Activated CD8-positive, alpha-beta memory T cell treated with anti-CD3 and anti-CD28 coated beads for 24 hours (primary cell): ENCODE measurements around the gene GPC6.

Experiments
- DNase-seq: peaks from one replicate; pipeline ENCODE4 v3.0.0-alpha.2; 2020

The GPC6 gene

DNA sequence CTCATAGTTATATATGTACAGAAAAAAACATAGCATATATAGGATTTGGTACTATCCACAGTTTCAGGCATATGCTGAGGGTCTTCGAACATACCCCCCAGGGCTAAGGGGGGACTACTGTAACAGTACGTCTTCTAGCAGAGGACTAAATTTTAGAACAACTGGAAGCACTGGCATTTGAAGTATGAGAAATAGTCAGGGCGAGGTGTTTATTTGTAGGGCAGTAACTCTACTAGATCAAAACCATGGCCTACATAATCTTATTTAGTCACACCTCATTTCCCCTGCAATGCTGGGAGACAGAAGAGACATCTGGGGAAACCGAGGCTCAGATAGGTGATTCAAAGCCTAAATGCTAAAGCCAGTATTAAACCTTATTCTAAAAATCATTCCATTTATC, 1007.2 kb downstream of the GPC6 start:
- DNase-seq = no peak

DNA sequence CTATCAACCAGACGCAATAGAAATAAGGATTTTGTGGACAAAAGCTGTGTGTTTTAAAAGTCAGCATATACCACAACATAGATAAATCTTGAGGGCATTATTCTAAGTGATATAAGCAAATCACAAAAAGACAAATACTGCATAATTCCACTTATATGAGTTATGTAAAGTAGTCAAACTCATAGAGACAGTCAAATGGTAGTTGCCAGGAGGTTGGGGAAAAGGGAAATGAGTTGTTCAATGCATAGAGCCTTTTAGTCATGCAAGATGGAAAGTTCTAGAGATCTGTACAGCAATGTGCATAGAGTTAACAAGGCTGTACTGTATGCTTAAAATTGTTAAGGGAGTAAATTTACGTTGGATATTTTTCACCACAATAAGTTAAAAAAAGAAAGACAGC, 1008.1 kb downstream of the GPC6 start:
- DNase-seq = no peak

DNA sequence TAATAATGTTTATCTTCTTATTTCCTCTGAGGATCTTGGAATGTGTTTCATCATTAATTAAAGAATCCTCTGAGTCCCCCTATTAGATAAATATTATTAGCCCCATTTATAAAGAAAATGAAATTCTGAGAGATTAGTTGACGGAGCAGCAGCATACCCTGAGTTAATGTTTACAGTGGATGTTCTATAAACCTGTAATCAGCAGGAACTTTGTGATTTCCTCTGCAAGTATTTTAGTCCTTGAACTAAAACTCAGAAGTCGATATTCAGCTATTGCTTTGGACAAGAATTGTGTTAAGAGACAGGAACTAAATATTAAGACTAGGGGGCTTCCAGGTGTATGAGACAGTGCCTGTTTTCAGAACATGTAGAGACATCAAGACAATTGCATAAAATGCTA, 1009.5 kb downstream of the GPC6 start:
- no peak for DNase-seq

DNA sequence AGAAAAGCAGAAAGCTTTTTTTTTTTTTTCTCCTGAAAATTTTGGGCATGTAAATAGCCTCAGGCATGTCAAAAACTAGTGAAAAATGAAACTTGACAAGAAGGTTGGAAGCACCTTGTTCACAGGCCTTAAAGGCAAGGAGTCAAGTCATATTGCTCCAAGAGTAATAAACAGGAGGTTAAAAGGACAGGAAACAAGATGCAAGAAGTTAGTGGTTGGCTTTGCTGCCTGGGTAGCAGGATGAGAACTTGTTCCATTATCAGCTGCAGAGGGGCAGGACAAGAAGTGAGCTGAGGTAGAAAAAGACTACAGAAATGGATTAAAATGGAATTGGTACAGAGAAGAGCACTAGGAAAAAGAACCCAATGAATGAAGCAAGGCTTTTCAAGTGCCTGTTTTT, 1010.3 kb downstream of the GPC6 start:
- no peak for DNase-seq

DNA sequence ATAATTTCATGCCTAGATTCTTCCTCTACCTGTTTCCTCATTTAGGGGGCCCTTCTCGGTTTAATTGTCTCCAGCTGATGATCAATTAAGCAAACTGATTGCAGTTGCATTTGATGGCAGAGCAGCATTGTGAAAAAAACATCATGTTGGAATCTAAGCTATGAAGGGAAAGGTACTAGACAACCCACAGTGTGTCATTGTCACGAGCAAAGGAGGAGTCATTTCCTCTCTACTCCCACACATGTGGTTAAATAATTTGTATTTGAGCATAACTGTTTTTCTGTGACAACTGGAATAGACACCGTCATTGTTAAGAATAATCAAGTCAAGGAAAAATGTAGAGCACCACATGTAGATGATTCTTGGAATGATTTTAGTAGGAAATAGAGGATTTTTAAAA, 1012.5 kb downstream of the GPC6 start:
- DNase-seq = no peak

DNA sequence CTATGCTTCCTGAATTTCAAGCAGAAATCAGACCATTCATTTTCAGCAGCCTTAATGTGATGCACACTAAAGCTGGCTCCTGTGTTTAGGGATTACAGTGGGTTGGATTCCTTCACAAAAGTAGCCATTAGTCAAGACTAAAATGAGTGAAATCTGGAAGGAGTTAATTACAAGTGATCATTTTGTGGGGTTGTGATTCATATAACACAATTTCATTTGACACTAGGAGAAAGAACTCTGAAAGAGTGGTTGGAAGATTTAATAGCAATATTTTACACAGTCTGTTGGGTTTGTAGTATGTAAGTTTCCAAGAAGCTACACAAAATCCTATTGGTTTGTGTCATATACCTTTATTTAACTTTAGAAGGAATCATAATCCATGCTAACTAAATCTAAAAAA, 1015.9 kb downstream of the GPC6 start:
- no peak for DNase-seq

DNA sequence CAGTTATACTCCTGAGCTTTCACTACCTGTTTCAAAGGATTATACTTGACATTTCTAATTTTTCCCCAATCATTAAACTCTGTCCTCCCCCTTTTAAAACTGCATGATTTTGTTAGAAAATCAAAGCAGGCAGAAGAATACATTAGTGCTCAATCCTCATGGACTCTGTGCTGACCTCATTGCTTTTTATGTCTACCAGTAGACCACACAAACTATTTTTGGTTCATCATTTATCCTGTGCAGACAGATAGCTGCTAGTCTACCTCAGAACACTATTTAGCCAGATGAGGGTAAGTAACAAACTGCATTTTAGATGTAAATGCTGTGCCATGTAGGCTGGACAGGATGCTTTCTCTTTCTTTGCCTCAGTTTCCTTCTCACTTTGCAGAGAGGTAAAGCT, 1016.9 kb downstream of the GPC6 start:
- DNase-seq = no peak

DNA sequence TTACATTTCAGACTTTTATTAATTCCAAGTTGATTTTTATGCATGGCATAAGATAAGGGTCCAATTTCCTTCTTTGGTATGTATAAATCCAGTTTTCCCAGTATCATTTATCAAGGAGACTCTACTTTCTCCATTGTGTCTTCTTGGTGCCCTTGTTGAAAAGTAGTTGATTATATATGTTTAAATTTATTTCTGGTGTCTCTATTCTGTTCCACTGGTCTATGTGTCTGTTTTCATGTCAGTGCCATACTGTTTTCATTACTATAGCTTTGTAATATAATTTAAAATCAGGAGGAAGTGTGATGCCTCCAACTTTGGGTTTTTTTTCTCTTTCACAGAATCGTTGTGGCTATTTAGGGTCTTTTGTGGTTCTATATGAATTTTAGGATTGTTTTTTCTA, 1019.9 kb downstream of the GPC6 start:
- no peak for DNase-seq

DNA sequence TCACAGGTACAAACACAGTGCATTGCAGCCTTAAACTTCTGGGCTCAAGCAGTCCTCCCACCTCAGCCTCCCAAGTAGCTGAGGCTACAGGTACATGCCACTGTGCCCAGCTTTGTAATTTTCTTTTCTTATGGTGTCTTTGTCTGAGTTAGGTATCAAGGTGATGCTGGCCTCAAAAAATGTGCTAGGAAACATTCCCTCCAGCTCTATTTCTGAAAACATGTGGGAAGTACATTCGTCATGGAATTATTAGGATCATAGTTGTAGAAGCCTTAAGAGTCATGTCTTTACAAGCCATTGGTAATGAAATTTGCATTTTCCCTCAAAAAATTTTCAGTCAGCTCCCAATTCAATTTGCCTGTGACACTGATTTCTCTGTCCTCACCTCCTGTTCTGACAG, 1021.3 kb downstream of the GPC6 start:
- DNase-seq = no peak

DNA sequence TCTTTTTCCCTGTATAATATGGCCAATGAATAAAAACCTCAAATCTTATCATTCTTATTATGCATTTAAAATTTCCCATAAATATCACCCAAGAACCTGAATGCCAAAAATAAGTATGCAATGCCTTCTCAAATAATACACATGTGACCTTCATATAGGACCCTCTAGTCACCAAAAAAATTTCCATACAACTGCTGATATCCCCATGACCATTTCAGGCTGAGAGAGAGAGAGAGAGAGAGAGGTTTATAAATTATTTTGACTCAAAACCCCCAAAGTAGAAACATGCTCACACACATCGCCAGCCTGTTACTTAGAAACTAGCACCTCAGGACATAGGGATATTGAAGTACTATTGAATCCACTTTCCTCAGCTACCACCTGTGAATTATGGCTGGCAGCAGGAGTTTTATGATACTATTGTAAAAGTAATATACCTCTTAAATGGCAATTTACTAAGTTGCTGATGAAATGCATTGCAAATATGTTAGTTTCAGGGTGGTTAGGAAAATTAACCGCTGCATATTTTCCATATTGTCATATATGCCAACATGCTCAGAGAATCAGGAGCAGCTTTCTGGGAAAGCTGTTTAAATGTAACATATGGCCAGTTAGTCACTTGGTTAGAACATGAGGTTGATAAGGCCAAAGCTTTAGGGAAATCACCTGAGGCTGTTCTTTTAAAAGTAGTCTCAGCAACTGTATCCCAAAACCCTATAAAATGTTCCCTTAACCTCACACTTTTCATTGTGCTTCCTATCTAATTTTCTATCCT, 1022.0 kb downstream of the GPC6 start:
- no peak for DNase-seq

DNA sequence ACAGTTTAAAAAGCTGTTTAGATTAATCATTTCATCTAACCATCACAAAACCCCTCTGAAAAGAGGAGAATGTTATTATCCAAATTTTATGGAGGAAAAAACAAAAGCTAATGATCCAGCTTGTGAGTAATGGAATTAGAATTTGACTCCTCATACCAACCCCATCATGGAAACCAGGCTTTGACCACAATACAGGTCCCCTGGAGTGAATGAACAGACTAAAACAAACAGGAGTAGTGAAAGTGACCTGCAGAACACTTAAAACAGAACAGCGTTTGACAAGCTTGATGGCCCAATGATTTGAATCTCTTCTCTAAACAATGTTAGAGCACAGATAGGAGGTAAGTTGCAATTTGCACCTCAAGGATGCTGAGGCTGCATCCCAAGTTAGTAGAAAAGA, 1022.9 kb downstream of the GPC6 start:
- DNase-seq = no peak

DNA sequence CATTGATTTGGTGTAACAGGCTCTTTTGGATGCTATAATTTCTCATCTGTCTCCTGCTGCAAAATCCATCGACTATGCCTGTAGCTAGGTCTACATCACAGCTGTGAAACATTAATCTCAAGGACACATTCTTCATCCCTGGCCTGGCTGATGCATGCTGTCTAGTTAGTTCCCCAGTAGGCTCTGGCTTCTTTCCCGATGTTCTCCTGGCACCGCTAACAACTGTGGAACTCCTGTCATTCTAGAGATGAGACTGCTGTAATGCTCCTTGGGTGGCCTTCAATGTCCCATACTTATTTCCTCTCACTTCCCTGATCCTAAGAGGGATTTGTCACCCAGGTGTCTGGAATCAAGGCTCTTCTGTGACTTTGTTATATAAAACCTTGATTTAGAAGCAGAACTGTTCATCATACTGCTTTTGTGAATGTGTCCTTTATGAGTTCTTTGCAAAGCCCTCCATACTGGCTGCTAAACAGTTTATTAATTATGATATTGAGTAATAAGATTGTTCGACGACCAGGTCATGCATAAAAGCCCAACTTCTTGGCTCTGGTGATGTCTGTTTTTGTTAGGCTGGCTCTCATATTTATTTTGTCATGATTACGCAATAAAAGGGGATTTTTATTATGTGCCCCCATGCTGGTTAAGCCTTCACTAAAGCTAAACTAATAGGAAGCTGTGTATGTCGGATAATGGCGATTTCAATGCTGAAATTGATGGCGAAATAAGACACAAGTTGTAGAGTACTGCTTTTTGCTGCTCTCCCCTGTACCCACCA, 1025.4 kb downstream of the GPC6 start:
- DNase-seq = no peak

DNA sequence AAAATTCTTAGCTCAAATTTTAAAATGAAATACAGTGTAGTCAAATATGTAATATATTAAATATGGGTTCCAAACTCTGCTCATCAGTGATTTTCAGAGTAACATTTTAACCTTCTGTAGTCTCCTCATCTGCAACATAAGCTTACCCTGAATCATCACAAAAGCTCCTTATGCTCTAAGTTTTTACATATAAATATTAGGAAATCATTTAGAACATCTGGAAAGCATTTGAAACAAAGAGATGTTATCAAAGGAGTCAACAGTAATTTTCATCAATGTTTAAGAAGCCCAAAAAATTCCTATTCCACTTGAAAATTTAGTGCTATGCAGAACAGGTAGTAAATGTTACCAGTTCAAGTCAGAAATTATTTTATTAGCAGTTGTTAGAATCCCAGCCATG, 1028.1 kb downstream of the GPC6 start:
- DNase-seq = no peak

DNA sequence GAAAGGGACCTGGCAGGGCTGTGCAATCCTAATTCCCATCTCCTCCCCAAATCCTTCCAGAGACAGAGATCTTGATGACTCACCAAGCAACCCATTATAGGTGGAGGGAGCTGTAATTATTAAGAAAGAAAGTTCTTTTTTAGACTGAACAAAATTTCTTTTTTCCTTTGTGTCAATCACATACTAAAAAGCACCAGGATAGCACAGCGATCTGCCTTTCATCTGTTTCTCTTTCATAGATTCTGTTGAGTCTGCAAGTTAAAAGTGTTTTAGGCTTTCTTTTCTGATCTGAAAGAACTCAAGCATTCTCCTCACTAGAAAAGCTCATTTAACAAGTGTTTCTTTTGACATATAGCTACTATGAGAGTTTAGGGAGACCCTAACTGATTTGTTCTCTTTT, 1030.1 kb downstream of the GPC6 start:
- DNase-seq = no peak

DNA sequence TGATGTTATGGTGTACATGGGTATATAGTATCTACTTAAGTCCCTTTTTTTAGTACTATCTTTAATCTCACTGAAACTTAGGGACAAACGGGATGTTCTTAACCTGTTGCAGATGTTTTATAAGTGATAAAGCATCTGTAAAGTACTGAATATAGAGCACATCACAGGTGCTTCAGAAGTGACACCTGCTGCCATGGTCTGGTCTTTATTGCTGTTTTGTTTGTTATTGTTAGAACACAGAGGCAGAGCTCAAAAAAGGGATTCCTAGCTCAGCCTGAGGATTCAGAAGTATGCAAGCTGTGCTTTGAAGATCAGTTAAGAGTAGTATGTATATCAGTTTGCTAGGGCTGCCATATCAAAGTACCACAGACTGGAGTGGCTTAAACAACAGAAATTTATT, 1033.4 kb downstream of the GPC6 start:
- DNase-seq = no peak

DNA sequence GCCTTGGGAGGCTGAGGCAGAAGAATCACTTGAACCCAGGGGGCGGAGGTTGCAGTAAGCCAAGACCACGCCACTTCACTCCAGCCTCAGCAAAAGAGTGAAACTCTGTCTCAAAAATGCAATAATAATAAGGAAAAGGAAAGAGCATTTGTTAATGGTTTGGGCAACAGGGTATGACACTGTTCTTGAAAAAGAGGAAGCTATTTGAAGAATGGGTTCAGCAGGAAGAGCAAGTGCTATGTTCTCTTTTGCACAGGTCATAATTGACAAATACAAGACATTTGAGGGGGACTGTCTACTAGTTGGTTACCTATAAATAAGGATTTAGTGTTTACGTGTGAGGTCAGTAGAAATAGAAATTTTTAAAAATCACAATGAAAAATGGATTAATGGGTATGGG, 1034.6 kb downstream of the GPC6 start:
- DNase-seq = no peak

DNA sequence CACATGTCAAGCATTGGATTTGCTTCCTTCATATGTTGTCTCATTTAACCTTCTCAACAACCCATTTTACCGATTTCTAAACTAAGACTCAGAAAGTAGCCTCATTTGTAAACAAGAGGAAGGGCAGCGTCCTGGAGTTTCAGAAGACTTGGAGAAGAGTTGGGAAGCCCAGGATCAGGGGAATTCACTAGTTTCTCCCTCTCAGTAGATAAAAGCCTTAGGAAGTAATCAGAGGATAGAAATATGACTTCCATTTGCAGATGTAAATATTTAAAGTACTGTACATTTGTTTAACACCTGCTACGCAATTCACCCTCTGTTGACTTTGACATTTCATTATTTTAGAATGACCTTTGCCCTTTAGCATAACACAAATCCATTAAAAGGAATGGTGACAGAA, 1036.4 kb downstream of the GPC6 start:
- DNase-seq = no peak

DNA sequence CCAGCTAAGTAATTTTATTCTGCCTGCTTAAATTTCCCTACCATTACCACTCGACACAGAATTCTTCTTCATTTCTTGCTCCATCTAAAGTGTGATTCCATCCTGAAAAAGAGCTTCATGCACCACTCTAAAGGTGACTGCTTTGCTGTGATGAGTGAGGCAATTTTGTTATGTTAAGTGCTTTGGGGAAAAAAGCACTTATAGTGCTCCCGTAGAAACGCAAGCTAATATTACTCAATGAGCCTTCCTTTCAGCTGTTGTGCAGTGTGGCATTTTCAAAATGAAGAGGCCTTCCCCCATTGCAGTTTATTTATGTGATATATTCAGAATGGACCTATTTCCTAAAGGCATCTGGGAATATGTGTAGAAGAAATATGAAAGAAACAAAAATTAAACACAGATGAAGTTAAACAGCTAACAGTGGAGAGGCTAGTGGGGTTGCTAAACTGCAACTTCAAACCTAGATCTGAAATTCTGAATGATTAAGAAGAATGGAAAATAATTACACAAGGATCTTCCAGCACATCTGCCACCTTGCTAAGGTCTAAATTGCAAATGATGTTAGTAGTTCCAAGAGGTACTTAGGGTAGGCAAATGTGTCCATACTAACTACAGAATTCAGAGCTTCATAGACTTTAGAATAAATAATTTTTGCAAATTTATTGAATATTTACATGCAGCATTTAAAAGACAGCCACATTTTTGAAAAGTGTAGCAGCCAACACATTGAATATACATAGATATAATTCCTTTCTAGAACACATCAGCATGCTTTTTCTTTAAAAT, 1041.2 kb downstream of the GPC6 start:
- no peak for DNase-seq

DNA sequence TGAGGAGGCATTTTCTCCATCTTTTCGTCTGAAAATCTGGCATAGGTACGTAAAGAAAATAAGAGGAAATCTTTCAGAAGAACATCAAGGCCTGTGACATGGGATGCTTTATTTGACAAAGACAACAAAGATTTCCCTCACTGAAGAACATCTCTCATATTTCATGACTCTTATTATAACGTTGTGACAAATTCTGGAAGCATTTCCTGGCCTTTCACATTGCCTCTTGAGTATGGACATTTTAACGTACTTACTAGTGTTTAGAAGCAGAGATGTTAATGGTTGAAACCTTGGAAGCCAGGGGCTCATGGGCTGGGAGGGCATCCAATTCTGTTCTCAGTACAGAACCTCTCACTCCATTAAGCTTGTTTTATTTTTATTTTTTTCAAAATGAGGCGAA, 1042.1 kb downstream of the GPC6 start:
- no peak for DNase-seq

DNA sequence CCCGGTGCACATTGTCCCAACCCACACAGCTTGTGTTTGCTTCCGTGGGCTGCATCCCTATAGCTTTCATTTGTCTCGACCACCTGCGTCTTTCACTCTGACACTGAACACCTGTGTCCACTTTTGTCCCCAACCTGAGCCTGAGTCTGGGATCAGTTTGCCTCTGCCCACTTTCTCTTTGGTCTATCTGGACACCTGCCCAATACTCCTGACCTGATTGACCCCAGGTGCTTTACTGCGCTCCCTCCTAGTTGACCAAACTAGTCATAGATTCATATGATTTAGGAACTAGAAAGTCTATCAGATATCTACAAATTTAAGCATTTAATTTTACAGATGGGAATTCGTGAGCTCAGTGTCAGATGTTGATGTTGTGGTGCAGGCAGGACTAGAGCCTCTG, 1043.0 kb downstream of the GPC6 start:
- DNase-seq = no peak

DNA sequence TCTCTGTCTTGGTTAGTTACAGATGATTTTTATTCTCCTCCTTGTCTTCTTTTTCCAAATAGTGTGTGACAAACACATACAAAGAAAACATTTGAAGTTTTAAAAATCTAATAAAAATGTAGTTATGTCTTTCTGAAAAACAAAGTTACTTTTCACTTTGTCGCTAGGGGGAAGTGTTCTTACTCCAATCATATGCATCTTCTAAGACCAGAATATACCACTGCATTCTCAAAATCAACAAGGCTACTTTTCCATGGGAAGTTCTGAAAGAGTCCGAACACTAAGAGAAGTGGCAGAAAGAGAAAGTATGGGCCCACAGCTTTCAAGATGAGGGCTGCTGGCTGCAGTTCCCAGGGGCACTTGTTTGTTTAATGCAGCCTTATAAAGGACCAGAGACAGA, 1043.9 kb downstream of the GPC6 start:
- DNase-seq = no peak

DNA sequence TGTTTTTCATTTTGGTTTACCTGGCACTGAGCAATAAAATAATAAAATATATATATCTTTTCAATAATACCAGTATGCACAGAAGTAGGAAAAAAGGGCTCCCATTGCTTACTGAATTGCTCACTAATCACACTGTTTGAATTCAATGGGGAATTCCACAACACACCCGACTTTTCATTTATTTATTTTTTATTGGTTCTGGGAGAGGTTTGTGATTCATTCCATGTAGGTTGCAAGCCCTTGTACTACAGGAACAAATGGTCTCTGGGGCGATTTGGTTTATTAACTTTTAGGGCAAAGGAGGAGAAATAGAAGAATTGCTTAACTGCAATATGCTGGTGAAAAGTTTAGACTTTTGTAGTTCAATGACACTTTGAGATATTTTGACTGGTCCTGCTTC, 1045.4 kb downstream of the GPC6 start:
- no peak for DNase-seq

DNA sequence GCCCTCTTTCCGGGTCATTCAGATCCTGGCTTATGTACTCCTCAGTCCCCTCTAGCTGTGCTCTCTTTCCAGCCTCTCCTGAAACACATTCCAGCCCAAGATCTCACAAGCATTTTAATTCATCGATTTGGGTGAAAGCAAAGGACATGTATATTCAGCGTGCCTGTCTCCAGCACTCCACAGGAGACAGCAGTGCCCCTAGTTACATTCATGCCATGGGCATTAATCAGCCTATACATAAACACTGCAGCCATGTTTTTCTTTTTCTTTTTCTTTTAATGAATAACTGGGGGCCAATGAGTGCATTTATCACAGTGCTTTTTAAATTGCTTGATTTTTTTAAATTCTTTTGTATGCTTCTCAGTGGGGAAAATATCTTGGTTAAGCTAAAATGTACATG, 1053.7 kb downstream of the GPC6 start:
- no peak for DNase-seq

DNA sequence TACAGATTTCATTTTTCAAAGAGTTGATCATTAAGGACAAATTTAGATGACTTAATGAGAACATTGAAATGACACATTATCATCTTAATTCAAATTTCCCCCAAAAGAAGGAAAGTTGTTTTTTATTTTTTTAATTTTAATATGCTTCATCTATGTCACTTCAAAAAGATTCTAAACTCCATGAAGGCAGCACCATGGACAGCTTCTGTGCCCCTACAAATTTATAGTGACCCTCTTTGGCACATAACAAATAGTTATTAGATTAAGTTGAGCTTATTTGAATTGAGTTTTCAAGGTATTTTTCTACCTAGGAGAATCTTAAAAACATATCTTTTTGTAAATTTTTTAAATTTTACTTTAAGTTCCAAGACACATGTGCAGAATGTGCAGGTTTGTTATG, 1054.2 kb downstream of the GPC6 start:
- DNase-seq = no peak
